ENCODE data around the gene RFC2.

GRCh38 chr7:74183142-74183541 lies 71.1 kb downstream of the RFC2 start:
- TF ChIP-seq CTCF (IDR thresholded peaks at IDR 0.05) (no peak), POLR2A (IDR thresholded peaks at IDR 0.05) (no peak)

All from right lobe of liver (tissue), 4 donors.